SK-N-SH treated with all-trans-retinoic acid at 6 μM for 48 hours (cell line): ENCODE measurements around the gene SELPLG.

Experiments used
- ATAC-seq: fragments of 200-7000 bp; cut with Tn5 transposase; 3 replicates; pipeline ENCODE4 v1.9.1; 2020; ENCODE audit warnings: mild to moderate bottlenecking, moderate library complexity
- BACH2 ChIP-seq: fragments of 250-450 bp; sonication (Bioruptor Pico); IDR thresholded peaks from 2 replicates; pipeline ENCODE4 v1.9.0; 2021; ENCODE audit warnings: mild to moderate bottlenecking, borderline replicate concordance
- CREB5 ChIP-seq: fragments of 250-450 bp; sonication (Bioruptor Pico); IDR thresholded peaks from 2 replicates; pipeline ENCODE4 v1.5.1; 2020; ENCODE audit warnings: low read depth, mild to moderate bottlenecking, moderate library complexity
- CSDC2 ChIP-seq: fragments of 250-450 bp; sonication (Bioruptor Pico); IDR thresholded peaks from 2 replicates; pipeline ENCODE4 v1.5.0; 2020; ENCODE audit warnings: mild to moderate bottlenecking, moderate library complexity
- CSRNP3 ChIP-seq: fragments of 250-450 bp; sonication (Bioruptor Pico); IDR thresholded peaks from 2 replicates; pipeline ENCODE4 v1.5.1; 2021; ENCODE audit warnings: mild to moderate bottlenecking, moderate library complexity
- ESRRG ChIP-seq: fragments of 250-450 bp; sonication (Bioruptor Pico); IDR thresholded peaks from 2 replicates; pipeline ENCODE4 v1.6.1; 2021; ENCODE audit warnings: mild to moderate bottlenecking
- GLIS3 ChIP-seq: fragments of 250-450 bp; sonication (Bioruptor Pico); IDR thresholded peaks from 2 replicates; pipeline ENCODE4 v1.5.0; 2020; ENCODE audit warnings: mild to moderate bottlenecking, moderate library complexity
- ISL1 ChIP-seq: fragments of 250-450 bp; sonication (Bioruptor Pico); IDR thresholded peaks from 2 replicates; pipeline ENCODE4 v2.1.2; 2022; ENCODE audit warnings: mild to moderate bottlenecking, moderate library complexity
- OSR1 ChIP-seq: fragments of 250-450 bp; sonication (Bioruptor Pico); IDR thresholded peaks from 2 replicates; pipeline ENCODE4 v1.8.0; 2022; ENCODE audit warnings: moderate library complexity, mild to moderate bottlenecking, inconsistent platforms
- PATZ1 ChIP-seq: fragments of 250-450 bp; sonication (Bioruptor Pico); IDR thresholded peaks from 2 replicates; pipeline ENCODE4 v1.8.0; 2020; ENCODE audit warnings: mild to moderate bottlenecking, moderate library complexity, borderline replicate concordance
- POU6F1 ChIP-seq: fragments of 250-450 bp; sonication (Bioruptor Pico); IDR thresholded peaks from 2 replicates; pipeline ENCODE4 v1.8.0; 2021; ENCODE audit warnings: low read depth, mild to moderate bottlenecking, moderate library complexity, borderline replicate concordance
- PPARA ChIP-seq: fragments of 250-450 bp; sonication (Bioruptor Pico); IDR thresholded peaks from 2 replicates; pipeline ENCODE4 v1.5.0; 2020; ENCODE audit warnings: mild to moderate bottlenecking, borderline replicate concordance
- RARB ChIP-seq: fragments of 250-450 bp; sonication (Bioruptor Pico); IDR thresholded peaks from 2 replicates; pipeline ENCODE4 v1.8.0; 2021; ENCODE audit warnings: mild to moderate bottlenecking, moderate library complexity
- TCF4 ChIP-seq: fragments of 250-450 bp; sonication (Bioruptor Pico); IDR thresholded peaks from 2 replicates; pipeline ENCODE4 v1.8.0; 2021; ENCODE audit warnings: mild to moderate bottlenecking, moderate library complexity, borderline replicate concordance
- TOX ChIP-seq: fragments of 250-450 bp; sonication (Bioruptor Pico); IDR thresholded peaks from 2 replicates; pipeline ENCODE4 v1.8.0; 2021; ENCODE audit warnings: mild to moderate bottlenecking, moderate library complexity, borderline replicate concordance
- TSHZ2 ChIP-seq: fragments of 250-450 bp; sonication (Bioruptor Pico); IDR thresholded peaks from 2 replicates; pipeline ENCODE4 v1.5.0; 2020; ENCODE audit warnings: mild to moderate bottlenecking, moderate library complexity
- ZC3H10 ChIP-seq: fragments of 250-450 bp; sonication (Bioruptor Pico); IDR thresholded peaks from 2 replicates; pipeline ENCODE4 v1.5.1; 2021; ENCODE audit warnings: mild to moderate bottlenecking, moderate library complexity
- ZNF70 ChIP-seq: fragments of 450-650 bp; formaldehyde crosslinking; IDR thresholded peaks from 2 replicates; pipeline ENCODE4 v1.5.0; 2020; ENCODE audit warnings: mild to moderate bottlenecking, moderate library complexity
- ZNF8 ChIP-seq: fragments of 450-650 bp; formaldehyde crosslinking; IDR thresholded peaks from 2 replicates; pipeline ENCODE4 v1.5.0; 2020; ENCODE audit warnings: mild to moderate bottlenecking, moderate library complexity

The SELPLG gene

GRCh38 chr12:108595711-108596647 lies 37.7 kb downstream of the SELPLG start:
- no peak for ATAC-seq
- TF ChIP-seq ZNF8 (CRISPR knock-in tag) (no peak), PPARA (no peak), ISL1 (no peak), ZC3H10 (CRISPR knock-in tag) (no peak), OSR1 (CRISPR knock-in tag) (no peak)
- TF ChIP-seq, all 23 proteins: peak for 0

- TF ChIP-seq ISL1 (no peak), PATZ1 (no peak), CSDC2 (CRISPR knock-in tag) (no peak), ZNF70 (CRISPR knock-in tag) (no peak), TSHZ2 (CRISPR knock-in tag) (no peak), TCF4 (CRISPR knock-in tag) (no peak)
- TF ChIP-seq, all 23 proteins: peak for 0
- no peak for ATAC-seq
Observed at GRCh38 chr12:108594960-108595710, 38.6 kb downstream of the SELPLG start.

GRCh38 chr12:108594323-108594903 lies 39.3 kb downstream of the SELPLG start:
- ATAC-seq = no peak
- no peak for TF ChIP-seq OSR1 (CRISPR knock-in tag)
- no peak for TF ChIP-seq ZNF70 (CRISPR knock-in tag)
- no peak for TF ChIP-seq PATZ1
- no peak for TF ChIP-seq GLIS3
- no peak for TF ChIP-seq CREB5
- TF ChIP-seq TSHZ2 (CRISPR knock-in tag) = no peak
- no peak for TF ChIP-seq CSRNP3 (CRISPR knock-in tag)
- TF ChIP-seq ZC3H10 (CRISPR knock-in tag) = no peak
- no peak for TF ChIP-seq CSDC2 (CRISPR knock-in tag)
- no peak for TF ChIP-seq ISL1
- TF ChIP-seq POU6F1 = no peak
- no peak for TF ChIP-seq TOX (CRISPR knock-in tag)
- TF ChIP-seq TCF4 (CRISPR knock-in tag) = no peak
- no peak for TF ChIP-seq RARB (CRISPR knock-in tag)
- TF ChIP-seq ESRRG = no peak
- no peak for TF ChIP-seq BACH2 (CRISPR knock-in tag)
- TF ChIP-seq, all 23 proteins: peak for 0
